A549 (cell line): ENCODE data around the gene LDLRAD3.
"Not testable (repeated sequence)": the region's sequence is repeated elsewhere in the genome, so short reads cannot be mapped to it uniquely, and the experiment has no call there.

Experiments
- CHD4 ChIP-seq: fragments of 200-600 bp; sonication (generic); IDR thresholded peaks from 2 replicates; pipeline ENCODE4 v1.6.1; 2016; ENCODE audit warnings: antibody characterized with exemption, mild to moderate bottlenecking, borderline replicate concordance
- HDAC2 ChIP-seq: fragments of 200-600 bp; sonication (generic); IDR thresholded peaks from 2 replicates; pipeline ENCODE4 v1.6.1; 2016
- HOXB5 ChIP-seq: fragments of 250-450 bp; sonication (Bioruptor Pico); IDR thresholded peaks from 2 replicates; pipeline ENCODE4 v1.5.0; 2020; ENCODE audit warnings: mild to moderate bottlenecking, moderate library complexity
- NFE2L2 ChIP-seq: fragments of 150-350 bp; conservative IDR thresholded peaks from 2 replicates; pipeline ENCODE4 v1.6.1; 2014; ENCODE audit warnings: low read length
- POLR2A ChIP-seq: IDR thresholded peaks from 2 replicates; pipeline ENCODE4 v1.6.1; 2012; ENCODE audit warnings: mild to moderate bottlenecking, low read length
- POLR2AphosphoS2 ChIP-seq: conservative IDR thresholded peaks from 2 replicates; pipeline ENCODE4 v1.6.1; 2012; ENCODE audit warnings: low read length, improper control_type of control experiment, inconsistent platforms
- TF ChIP-seq, protein P1 (sequence below): fragments of >200 bp; sonication (Bioruptor Twin); formaldehyde crosslinking; IDR thresholded peaks from 3 replicates; pipeline ENCODE4 v1.5.1; 2016
- TF ChIP-seq, protein P2 (sequence below): fragments of 200-600 bp; sonication (generic); IDR thresholded peaks from 2 replicates; pipeline ENCODE4 v1.6.1; 2016; ENCODE audit warnings: antibody characterized with exemption, mild to moderate bottlenecking, moderate library complexity
- TF ChIP-seq, protein P3 (sequence below): fragments of >200 bp; sonication (Bioruptor Twin); formaldehyde crosslinking; IDR thresholded peaks from 2 replicates; pipeline ENCODE4 v1.6.1; 2016
- TF ChIP-seq, protein P4 (sequence below): fragments of 250-450 bp; sonication (Bioruptor Pico); IDR thresholded peaks from 2 replicates; pipeline ENCODE4 v1.5.0; 2021; ENCODE audit warnings: mild to moderate bottlenecking, moderate library complexity, borderline replicate concordance
- TF ChIP-seq, protein P5 (sequence below): fragments of 150-350 bp; IDR thresholded peaks from 2 replicates; pipeline ENCODE4 v1.6.1; 2014; ENCODE audit warnings: low read depth, mild to moderate bottlenecking, low read length

GRCh38 chr11:36189735-36190134 is 245.9 kb downstream of the LDLRAD3 start:
- TF ChIP-seq HDAC2, POLR2A, NFE2L2, POLR2AphosphoS2, HOXB5, CHD4: not testable (repeated sequence)
- TF ChIP-seq, protein P1, sequence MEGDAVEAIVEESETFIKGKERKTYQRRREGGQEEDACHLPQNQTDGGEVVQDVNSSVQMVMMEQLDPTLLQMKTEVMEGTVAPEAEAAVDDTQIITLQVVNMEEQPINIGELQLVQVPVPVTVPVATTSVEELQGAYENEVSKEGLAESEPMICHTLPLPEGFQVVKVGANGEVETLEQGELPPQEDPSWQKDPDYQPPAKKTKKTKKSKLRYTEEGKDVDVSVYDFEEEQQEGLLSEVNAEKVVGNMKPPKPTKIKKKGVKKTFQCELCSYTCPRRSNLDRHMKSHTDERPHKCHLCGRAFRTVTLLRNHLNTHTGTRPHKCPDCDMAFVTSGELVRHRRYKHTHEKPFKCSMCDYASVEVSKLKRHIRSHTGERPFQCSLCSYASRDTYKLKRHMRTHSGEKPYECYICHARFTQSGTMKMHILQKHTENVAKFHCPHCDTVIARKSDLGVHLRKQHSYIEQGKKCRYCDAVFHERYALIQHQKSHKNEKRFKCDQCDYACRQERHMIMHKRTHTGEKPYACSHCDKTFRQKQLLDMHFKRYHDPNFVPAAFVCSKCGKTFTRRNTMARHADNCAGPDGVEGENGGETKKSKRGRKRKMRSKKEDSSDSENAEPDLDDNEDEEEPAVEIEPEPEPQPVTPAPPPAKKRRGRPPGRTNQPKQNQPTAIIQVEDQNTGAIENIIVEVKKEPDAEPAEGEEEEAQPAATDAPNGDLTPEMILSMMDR, result not testable (repeated sequence)
- TF ChIP-seq, protein P2, sequence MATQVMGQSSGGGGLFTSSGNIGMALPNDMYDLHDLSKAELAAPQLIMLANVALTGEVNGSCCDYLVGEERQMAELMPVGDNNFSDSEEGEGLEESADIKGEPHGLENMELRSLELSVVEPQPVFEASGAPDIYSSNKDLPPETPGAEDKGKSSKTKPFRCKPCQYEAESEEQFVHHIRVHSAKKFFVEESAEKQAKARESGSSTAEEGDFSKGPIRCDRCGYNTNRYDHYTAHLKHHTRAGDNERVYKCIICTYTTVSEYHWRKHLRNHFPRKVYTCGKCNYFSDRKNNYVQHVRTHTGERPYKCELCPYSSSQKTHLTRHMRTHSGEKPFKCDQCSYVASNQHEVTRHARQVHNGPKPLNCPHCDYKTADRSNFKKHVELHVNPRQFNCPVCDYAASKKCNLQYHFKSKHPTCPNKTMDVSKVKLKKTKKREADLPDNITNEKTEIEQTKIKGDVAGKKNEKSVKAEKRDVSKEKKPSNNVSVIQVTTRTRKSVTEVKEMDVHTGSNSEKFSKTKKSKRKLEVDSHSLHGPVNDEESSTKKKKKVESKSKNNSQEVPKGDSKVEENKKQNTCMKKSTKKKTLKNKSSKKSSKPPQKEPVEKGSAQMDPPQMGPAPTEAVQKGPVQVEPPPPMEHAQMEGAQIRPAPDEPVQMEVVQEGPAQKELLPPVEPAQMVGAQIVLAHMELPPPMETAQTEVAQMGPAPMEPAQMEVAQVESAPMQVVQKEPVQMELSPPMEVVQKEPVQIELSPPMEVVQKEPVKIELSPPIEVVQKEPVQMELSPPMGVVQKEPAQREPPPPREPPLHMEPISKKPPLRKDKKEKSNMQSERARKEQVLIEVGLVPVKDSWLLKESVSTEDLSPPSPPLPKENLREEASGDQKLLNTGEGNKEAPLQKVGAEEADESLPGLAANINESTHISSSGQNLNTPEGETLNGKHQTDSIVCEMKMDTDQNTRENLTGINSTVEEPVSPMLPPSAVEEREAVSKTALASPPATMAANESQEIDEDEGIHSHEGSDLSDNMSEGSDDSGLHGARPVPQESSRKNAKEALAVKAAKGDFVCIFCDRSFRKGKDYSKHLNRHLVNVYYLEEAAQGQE, result not testable (repeated sequence)
- TF ChIP-seq, protein P3, sequence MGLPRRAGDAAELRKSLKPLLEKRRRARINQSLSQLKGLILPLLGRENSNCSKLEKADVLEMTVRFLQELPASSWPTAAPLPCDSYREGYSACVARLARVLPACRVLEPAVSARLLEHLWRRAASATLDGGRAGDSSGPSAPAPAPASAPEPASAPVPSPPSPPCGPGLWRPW, result not testable (repeated sequence)
- TF ChIP-seq, protein P4, sequence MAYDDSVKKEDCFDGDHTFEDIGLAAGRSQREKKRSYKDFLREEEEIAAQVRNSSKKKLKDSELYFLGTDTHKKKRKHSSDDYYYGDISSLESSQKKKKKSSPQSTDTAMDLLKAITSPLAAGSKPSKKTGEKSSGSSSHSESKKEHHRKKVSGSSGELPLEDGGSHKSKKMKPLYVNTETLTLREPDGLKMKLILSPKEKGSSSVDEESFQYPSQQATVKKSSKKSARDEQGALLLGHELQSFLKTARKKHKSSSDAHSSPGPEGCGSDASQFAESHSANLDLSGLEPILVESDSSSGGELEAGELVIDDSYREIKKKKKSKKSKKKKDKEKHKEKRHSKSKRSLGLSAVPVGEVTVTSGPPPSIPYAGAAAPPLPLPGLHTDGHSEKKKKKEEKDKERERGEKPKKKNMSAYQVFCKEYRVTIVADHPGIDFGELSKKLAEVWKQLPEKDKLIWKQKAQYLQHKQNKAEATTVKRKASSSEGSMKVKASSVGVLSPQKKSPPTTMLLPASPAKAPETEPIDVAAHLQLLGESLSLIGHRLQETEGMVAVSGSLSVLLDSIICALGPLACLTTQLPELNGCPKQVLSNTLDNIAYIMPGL (CRISPR knock-in tag), result not testable (repeated sequence)
- TF ChIP-seq, protein P5, sequence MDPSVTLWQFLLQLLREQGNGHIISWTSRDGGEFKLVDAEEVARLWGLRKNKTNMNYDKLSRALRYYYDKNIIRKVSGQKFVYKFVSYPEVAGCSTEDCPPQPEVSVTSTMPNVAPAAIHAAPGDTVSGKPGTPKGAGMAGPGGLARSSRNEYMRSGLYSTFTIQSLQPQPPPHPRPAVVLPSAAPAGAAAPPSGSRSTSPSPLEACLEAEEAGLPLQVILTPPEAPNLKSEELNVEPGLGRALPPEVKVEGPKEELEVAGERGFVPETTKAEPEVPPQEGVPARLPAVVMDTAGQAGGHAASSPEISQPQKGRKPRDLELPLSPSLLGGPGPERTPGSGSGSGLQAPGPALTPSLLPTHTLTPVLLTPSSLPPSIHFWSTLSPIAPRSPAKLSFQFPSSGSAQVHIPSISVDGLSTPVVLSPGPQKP, result not testable (repeated sequence)
